Fibroblast of pulmonary artery (primary cell): ENCODE data around the gene ACOX1.

Source experiments
- DNase-seq: peaks from one replicate; pipeline ENCODE4 v3.0.0-alpha.2; 2010; ENCODE audit warnings: low read depth
- H3K4me3 ChIP-seq: replicated peaks from 2 replicates; pipeline ENCODE4 v1.5.1; 2011; ENCODE audit warnings: low read depth, mild to moderate bottlenecking, control low read depth, low read length, moderate library complexity
- TF ChIP-seq, protein P1 (sequence below): IDR thresholded peaks from 2 replicates; pipeline ENCODE4 v1.5.1; 2011; ENCODE audit warnings: mild to moderate bottlenecking, control low read depth, low read length, inconsistent platforms; ENCODE audit errors: missing control alignments

ACOX1 gene

GRCh38 chr17:75995385-75995925 lies 16.5 kb upstream of the ACOX1 start:
- no peak for DNase-seq
- TF ChIP-seq, protein P1, sequence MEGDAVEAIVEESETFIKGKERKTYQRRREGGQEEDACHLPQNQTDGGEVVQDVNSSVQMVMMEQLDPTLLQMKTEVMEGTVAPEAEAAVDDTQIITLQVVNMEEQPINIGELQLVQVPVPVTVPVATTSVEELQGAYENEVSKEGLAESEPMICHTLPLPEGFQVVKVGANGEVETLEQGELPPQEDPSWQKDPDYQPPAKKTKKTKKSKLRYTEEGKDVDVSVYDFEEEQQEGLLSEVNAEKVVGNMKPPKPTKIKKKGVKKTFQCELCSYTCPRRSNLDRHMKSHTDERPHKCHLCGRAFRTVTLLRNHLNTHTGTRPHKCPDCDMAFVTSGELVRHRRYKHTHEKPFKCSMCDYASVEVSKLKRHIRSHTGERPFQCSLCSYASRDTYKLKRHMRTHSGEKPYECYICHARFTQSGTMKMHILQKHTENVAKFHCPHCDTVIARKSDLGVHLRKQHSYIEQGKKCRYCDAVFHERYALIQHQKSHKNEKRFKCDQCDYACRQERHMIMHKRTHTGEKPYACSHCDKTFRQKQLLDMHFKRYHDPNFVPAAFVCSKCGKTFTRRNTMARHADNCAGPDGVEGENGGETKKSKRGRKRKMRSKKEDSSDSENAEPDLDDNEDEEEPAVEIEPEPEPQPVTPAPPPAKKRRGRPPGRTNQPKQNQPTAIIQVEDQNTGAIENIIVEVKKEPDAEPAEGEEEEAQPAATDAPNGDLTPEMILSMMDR = no peak

DNA sequence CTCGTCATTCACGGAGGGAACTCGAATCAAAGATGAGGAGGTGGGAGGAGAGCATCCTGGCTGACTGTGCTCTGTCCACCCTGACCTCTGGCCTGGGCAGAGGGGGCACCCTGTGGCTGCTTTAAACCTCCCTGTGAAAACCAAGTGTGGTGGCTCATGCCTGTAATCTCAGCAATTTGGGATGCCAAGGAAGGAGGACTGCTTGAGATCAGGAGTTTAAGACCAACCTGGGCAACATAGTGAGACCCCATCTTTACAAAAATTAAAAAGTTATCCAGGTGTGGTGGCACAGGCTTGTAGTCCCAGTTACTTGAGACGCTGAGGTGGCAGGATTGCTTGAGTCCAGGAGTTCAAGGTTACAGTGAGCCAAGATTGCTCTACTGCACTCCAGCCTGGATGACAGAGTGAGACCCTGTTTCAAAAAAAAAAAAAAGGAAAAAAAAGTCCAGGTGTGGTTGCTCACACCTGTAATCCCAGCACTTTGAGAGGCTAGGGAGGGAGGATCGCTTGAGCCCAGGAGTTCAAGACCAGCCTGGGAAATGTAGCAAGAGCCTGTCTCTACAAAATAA lies 15.9 kb upstream of the ACOX1 start:
- H3K4me3 ChIP-seq = no peak overlapping the region
- DNase-seq = no peak
- TF ChIP-seq, protein P1 = no peak

More at GRCh38 chr17:75995385-75995925, 16.5 kb upstream of the ACOX1 start:
- no peak overlapping the region for H3K4me3 ChIP-seq

DNA sequence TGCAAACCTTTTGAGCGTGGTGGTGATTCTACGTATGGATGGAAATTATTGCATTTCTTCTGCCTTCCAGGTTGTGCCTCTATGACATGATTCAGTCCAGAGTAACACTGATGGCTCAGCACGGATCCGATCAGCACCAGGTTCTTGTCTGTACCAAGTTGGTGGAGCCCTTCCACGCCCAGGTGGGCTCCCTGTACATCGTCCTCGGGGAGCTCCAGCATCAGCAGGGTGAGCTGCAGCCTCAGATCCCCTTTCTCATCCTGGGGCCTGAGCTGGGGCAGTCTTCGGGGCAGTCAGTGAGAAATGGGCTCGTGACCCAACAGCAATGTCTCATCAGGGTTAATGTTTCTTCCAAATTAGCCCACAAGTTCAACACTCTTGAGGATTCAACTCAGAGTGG lies 12.4 kb upstream of the ACOX1 start:
- no peak for DNase-seq
- no peak overlapping the region for H3K4me3 ChIP-seq
- TF ChIP-seq, protein P1 = no peak

DNA sequence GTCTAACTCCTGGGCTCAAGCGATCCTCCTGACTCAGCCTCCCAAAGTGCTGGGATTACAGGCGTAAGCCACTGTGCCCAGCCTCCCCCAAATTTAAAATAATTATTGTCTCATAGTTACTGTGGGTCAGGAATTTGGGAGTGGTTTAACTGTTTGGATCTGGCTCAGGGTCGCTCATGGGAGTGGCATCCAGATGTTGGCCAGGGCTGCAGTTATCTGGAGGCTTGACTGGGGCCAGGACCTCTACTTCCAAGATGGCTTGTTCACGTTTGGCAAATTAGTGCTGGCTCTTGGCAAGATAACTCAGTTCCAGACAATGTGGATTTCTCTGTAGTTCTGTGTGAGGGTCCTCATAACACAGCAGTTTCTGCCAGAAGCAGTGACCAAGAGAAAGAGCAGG lies 8.1 kb upstream of the ACOX1 start:
- DNase-seq = no peak
- TF ChIP-seq, protein P1 = no peak
- H3K4me3 ChIP-seq = no peak overlapping the region

GRCh38 chr17:75985986-75986385 lies 7.0 kb upstream of the ACOX1 start:
- no peak overlapping the region for H3K4me3 ChIP-seq
- TF ChIP-seq, protein P1 = no peak
- DNase-seq = no peak

DNA sequence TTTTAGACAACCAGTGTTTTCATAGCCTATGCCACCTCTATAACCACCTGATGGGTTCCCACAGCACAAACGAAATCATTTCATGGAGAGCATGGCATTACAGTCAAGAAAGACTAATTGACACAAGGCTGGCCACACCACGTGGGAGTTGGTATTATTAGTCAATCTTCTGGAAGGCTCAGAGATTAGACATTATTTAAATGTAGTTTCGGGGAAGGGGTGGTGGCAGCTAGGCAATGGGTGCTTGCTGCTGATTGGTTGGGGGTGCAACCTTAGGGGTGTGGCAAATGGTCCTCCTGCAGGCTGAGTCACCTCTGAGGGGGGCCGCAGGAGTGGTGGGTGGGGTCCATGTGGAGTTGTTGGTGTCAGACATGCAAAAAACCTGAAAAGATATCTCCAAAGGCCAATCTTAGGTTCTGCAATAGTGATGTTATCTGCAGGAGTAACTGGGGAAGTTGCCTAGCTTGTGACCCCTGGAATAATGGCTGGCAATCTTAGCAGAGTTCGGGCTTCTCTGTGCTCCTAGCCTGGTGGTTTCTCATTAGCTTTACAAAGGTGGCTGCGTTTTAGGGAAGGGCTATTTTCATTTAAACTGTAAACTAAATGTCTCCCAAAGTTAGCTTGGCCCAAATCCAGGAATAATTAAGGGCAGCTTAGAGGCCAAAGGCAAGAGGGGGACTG lies 4.7 kb upstream of the ACOX1 start:
- TF ChIP-seq, protein P1 = no peak
- DNase-seq = no peak
- no peak overlapping the region for H3K4me3 ChIP-seq
